KOPT-K1 (cell line): Measurements from ENCODE around the gene BCR.
A peak's percentile ranks its signal among the peaks of the same experiment; 100 is the strongest.
"Not testable (repeated sequence)": the region's sequence is repeated elsewhere in the genome, so short reads cannot be mapped to it uniquely, and the experiment has no call there.

Source experiments
- H3K27ac ChIP-seq: fragments of 200-600 bp; sonication (generic); 2 replicates; pipeline ENCODE4 v1.5.1; 2016; ENCODE audit warnings: antibody characterized with exemption, mild to moderate bottlenecking, low read depth, low read length; ENCODE audit not compliant: poor library complexity, severe bottlenecking
- H3K36me3 ChIP-seq: fragments of 200-600 bp; sonication (generic); 2 replicates; pipeline ENCODE4 v1.5.1; 2017; ENCODE audit warnings: antibody characterized with exemption, mild to moderate bottlenecking, low read length, moderate library complexity; ENCODE audit not compliant: insufficient read depth
- H3K9me3 ChIP-seq: fragments of 200-600 bp; sonication (generic); 2 replicates; pipeline ENCODE4 v1.5.1; 2017; ENCODE audit warnings: antibody characterized with exemption, low read length, mild to moderate bottlenecking; ENCODE audit not compliant: insufficient read depth, poor library complexity, severe bottlenecking

The BCR gene

DNA sequence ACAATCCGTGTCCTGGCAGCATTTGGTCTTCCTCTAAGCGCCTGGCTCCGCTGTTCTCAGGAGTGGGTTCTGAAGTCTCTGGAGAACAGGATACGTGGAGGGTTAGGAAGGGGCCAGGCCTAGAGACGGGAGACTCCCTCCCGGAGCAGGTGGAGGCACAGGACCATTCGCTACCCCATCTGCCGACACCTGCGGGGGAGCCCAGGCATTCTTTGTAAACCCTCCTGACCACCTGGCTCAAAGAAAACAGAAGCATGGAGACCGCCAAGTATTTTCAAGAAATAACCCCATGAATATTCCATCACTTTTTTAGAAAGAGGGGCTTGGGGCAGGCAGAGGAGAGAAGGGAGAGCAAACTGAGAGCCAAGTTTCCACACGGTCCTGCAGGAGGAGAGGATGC lies 136.3 kb downstream of the BCR start:
- H3K27ac ChIP-seq, H3K9me3 ChIP-seq: not testable (repeated sequence)
- H3K36me3 ChIP-seq = peaks cover 21% of the 10 kb centered on the region

DNA sequence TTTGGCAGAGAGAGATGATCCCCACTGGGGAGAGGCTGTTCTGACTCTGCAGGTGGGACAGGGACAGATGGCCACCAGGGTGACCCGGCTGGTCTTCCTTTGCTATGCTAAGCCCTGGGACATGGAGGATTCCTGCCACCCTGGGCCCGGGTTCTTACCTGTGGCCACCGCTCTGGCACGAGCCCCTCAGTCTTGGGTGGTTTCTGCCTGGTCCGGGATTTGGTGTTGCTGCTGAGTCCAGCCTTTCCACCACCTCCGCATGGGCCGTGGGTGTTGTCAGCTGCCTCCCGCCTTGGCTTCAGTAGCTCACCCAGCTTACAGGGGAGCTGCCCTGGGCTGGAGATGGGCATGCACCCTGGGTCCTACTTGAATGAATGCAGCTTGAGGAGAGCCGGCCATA lies 138.0 kb downstream of the BCR start:
- not testable (repeated sequence) for H3K27ac ChIP-seq, H3K9me3 ChIP-seq
- H3K36me3 ChIP-seq = peaks cover 16% of the 10 kb centered on the region; the same call in 1 of the 2 replicates

DNA sequence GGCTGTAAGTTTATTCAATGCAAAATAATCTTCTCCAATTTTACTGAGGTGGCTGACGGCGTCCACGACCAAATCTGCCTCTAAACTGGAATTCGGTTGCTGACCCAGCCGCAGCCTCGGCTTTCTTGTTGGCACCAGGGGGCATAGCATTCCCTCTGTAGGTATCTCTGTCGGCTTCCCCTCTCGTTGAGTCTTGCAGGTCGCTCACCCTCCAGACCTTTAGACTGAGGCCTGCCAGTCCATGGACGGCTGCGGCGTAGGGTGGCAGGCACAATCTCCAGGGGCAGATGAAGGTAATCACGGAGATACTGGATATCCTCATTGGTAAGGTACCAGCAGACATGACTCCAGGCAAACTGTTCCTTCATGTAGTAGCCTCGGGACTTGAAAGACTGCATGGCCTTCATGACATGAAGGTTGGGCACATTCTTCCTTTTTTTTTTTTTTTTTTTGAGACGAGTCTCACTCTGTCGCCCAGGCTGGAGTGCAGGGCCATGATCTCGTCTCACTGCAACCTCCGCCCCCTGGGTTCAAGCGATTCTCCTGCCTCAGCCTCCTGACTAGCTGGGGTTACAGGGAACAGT lies 142.3 kb downstream of the BCR start:
- peak overlapping the region; percentile 45 for H3K27ac ChIP-seq
- H3K36me3 ChIP-seq, H3K9me3 ChIP-seq: not testable (repeated sequence)

DNA sequence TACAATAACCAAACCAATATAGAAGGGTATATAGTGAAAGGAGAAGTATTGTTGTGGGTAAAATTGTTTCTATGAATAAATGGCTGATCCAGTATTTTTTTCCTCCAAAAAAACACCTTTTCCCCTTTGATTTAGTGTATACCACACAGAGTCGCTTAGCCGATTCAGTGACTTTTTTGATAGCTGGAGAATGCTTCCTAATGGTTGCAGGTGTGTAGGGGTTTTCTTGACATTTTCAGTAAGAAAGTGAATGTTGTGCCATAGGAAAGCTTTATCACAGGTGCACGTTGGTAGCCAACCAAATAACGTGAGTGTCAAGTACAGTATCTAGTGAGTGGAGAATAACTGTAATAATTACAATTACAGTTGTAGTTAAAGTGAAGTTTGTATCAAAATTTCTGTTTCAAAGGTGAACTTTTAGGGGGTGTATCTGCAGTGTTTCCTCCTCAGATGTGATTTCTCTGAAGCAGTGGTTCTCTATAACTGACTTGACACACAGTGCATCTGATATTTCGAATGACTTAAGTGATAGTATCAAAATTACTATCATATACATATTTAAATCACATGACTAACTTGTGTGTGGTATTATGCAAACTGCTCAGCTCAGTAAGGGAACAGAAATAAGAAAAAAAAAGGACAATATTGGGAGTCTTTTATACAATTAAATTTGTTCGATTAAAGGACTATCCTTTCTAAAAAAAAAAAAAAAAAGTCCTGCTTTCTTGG lies 143.8 kb downstream of the BCR start:
- H3K27ac ChIP-seq, H3K36me3 ChIP-seq, H3K9me3 ChIP-seq: not testable (repeated sequence)

DNA sequence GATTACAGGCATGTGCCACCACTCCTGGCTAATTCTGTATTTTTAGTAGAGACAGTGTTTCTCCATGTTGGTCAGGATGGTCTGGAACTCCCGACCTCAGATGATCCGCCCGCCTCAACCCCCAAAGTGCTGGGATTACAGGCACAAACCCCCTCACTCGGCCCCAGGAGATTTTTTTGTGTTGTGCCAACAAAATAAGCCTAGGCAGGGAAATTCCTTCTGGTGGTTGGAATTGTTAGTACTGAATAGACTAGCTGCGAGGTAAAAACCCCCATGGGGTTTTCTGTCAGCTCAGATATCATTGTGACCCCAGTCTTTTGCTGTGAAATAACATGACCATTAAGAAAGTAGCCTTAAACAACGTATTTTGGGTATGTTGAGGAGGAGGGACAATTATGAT lies 144.9 kb downstream of the BCR start:
- Histone ChIP-seq H3K36me3 (no peaks in the 10 kb centered on the region), H3K9me3 (no peaks in the 10 kb centered on the region), H3K27ac (no peak overlapping the region)

DNA sequence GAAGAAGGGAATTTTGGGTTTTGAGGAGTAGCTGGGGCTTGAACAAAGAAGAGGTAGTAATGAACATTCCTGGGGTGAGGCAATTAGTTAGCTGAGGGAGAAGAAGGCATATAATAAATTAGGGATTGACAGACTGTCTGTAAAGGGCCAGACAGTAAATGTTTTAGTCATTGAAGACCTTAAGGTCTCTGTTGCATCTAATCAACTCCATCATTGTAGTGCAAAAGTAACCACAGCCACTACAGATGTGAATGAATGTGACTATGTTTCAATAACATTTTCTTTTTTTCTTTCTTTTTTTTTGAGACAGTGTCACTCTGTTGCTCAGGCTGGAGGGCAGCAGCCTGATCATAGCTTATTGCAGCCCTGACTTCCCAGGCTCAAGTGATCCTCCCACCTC lies 153.5 kb downstream of the BCR start:
- not testable (repeated sequence) for H3K9me3 ChIP-seq, H3K27ac ChIP-seq, H3K36me3 ChIP-seq

DNA sequence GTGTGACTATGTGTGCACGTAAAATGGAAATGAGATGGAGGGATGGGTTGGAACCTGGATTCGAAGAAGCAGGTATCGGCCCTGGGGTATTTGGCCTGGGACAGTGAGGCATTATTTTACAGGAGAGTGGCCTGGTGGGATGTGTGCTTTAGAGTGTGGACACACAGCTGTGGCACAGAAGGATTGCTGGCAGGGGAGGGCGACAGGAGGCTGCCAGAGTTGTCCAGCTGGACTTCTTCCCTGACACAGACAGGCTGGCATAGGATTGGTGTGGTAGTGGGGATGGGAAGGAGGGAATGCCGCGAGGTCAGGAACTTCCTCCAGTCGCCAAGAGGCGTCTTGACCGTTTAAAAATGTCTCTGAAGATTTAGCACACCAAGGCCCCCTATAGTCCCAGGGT lies 157.4 kb downstream of the BCR start:
- not testable (repeated sequence) for H3K36me3 ChIP-seq, H3K9me3 ChIP-seq

DNA sequence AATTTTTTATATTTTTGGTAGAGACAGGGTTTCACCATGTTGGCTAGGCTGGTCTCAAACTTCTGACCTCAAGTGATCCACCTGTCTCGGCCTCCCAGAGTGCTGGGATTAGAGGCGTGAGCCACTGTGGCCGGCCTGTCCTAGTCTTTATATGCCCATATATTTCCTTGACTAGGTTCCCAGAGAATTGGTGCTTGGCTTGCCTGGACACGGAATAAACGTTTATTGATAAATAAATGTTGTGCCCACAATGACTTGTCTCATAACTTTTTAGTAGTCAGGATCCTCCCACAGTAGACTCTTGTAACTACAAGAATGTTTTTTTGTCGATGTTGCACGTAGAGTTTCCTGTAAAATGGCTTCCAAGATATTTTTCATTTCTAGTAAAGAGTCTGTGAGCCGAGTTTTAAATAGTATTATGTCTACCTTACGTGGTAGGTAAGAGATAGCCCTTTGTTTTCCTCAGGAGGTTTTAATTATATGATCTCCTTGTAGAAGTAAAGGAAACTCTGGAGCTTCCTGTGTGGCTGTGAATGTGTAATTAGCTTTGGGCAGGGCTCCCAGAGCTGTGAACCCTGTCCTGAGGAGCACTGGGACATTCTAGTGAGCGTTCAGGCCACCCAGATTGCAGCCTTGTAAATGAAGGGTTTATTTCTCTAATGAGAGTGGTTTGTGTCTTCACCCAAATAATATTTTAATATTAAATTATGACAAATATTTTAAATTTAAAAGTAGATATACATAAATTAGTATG lies 161.8 kb downstream of the BCR start:
- H3K9me3 ChIP-seq, H3K27ac ChIP-seq, H3K36me3 ChIP-seq: not testable (repeated sequence)

More for the DNA sequence above, 157.4 kb downstream of the BCR start:
- not testable (repeated sequence) for H3K27ac ChIP-seq

DNA sequence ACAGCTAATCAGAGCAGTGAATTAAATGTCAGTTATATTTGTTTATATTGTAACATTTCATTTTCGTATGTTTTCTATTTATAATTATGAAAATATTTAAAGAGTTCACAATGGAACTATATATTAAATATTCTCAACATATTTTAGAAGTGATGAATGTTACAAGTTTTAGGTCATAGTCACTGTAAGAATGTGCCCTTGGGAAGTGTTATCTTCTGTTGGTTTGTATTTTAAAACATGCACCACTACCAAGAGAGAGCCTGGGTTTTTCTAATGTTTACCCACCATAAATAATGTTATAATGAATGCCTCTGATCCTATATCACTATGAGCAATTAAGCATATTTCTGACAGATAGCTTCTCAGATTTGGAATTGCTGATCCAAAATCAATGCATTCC lies 171.0 kb downstream of the BCR start:
- Histone ChIP-seq H3K36me3 (no peaks in the 10 kb centered on the region), H3K9me3 (no peaks in the 10 kb centered on the region), H3K27ac (no peak overlapping the region)

DNA sequence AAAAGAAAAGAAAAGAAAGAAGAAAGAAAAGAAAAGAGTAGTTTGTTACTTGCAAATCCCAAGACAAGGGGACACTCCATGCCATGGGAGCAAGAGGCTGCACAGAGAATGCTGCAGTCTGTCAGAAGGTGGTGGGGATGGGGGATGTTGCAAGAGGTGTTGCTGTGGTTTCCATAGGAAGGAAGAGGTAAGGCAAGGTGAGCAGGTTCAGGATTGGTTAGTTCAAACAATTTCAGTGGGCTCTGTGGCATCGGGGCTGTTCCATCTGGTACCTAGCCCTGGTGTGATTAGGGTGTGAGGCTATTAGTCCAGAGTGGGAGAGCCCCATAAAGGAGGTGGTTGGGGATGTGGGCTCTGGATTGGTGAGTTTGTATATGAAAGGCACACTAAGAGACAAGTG lies 172.7 kb downstream of the BCR start:
- Histone ChIP-seq H3K9me3 (no peaks in the 10 kb centered on the region), H3K36me3 (no peaks in the 10 kb centered on the region), H3K27ac (no peak overlapping the region)

DNA sequence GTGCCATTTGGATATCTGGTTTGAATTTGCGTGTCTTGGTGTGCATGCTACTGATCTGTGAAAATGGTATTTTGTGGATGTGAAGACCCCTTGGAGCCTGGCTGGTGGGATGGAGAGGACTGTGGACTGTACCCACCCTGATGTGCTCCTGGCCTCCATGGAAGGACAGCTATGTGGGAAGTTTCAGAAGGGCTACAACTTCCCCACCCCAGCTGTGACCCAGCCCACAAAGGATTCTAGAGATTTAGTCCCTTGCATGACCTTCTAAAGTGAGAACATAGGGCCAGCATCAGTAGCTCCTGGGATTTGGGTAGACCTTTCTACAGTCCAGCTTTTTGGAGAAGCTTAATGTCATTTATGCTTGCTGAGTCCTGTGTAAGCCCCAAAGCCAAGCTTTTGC lies 173.4 kb downstream of the BCR start:
- Histone ChIP-seq H3K9me3 (no peaks in the 10 kb centered on the region), H3K36me3 (no peaks in the 10 kb centered on the region), H3K27ac (no peak overlapping the region)

DNA sequence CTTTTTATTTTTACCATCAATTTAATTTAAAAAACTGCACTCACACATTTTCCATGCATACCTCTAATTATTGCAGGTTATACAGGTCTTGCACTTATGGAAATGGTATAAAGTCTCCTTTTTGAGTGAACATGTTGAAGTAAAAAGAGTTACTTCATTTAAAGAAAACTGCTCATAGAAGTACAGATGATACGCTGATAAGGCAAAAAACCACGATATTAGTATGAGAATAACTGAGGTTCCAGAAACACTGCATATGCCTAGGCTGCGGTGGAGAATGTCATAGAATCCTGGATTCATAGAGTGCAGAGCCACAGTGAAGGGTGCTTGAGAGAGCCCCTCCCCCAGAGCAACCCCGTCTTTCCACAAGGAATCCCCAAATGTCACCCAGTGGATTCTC lies 175.8 kb downstream of the BCR start:
- H3K36me3 ChIP-seq = no peaks in the 10 kb centered on the region
- no peak overlapping the region for H3K27ac ChIP-seq
- no peaks in the 10 kb centered on the region for H3K9me3 ChIP-seq

DNA sequence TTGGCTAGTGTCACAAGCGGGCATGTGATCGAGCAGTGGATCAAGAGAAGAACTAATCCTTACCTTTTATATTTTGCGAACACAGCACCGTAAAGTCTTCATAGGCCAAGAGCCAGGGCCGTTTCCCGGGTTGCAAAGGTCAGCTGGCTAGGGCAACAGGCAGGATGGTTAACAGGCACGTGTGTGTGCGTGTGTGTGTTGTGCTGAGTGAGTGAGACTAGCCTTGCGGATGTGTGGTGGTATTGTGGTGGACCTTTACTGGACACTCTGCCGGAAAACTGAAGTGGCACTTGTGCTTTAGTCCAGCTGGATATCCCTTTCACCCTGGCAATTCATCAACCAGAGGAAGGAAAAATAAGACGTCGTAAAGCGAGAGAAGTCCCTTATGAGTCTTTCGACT lies 176.7 kb downstream of the BCR start:
- Histone ChIP-seq H3K9me3 (no peaks in the 10 kb centered on the region), H3K27ac (no peak overlapping the region), H3K36me3 (no peaks in the 10 kb centered on the region)

DNA sequence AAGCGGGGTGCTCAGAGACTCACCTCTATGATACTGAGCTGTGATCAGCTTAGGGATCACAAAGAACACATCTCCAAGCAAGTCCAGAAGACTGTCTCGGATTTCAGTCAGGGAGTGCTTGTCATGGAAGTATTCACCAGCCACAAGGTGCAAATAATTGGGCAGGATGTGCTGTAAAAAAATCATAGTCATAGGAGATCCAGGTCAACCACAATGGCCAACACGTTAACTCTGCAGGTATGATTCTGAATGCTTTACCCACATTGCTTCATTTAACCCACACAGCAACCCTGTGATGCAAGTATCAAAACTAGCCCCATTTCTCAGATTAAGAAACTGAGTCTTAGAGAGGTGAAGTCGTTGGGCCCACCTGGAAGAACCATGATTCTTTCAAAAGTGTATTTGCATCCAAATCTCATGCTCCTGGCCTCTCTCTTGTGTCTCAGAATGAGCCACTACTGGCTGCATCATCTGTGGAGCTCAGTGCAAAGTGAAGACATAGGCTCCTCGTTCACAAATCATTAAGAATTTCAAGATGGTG lies 179.3 kb downstream of the BCR start:
- no peaks in the 10 kb centered on the region for H3K36me3 ChIP-seq
- no peaks in the 10 kb centered on the region for H3K9me3 ChIP-seq
- H3K27ac ChIP-seq = no peak overlapping the region

DNA sequence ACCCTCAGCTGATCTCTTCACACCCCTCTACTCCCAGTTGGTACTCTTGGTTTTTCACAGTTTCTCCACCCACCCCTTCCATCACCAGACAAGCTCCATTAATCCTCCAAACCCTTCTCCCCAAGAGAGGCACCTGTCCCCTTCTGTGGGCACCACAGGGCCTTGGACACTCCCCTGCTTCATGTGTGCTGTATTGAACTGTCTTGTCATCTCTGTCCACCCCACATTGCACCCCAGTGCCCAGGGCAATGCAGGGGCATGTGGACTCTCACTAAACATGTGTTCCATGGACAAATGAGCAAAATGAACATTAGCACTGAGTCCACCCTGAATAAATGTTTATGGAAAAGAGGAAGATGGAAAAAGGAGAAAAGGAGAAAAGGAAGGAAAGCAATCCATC lies 181.4 kb downstream of the BCR start:
- H3K9me3 ChIP-seq = no peaks in the 10 kb centered on the region
- H3K36me3 ChIP-seq = no peaks in the 10 kb centered on the region
- H3K27ac ChIP-seq = no peak overlapping the region
